Measurements from ENCODE around the gene ACVRL1.

ACVRL1 gene

GRCh38 chr12:51872689-51872981 is 34.7 kb upstream of the ACVRL1 start:
- DNase-seq (ENCODE audit: low spot score), result no peak
- in situ Hi-C loops (cut with MboI; ENCODE audit: low pct_unique_long_range_greater_than_20kb, low sequenced_read_pairs, unreplicated experiment), result no loop called here
- TF ChIP-seq, protein P1, sequence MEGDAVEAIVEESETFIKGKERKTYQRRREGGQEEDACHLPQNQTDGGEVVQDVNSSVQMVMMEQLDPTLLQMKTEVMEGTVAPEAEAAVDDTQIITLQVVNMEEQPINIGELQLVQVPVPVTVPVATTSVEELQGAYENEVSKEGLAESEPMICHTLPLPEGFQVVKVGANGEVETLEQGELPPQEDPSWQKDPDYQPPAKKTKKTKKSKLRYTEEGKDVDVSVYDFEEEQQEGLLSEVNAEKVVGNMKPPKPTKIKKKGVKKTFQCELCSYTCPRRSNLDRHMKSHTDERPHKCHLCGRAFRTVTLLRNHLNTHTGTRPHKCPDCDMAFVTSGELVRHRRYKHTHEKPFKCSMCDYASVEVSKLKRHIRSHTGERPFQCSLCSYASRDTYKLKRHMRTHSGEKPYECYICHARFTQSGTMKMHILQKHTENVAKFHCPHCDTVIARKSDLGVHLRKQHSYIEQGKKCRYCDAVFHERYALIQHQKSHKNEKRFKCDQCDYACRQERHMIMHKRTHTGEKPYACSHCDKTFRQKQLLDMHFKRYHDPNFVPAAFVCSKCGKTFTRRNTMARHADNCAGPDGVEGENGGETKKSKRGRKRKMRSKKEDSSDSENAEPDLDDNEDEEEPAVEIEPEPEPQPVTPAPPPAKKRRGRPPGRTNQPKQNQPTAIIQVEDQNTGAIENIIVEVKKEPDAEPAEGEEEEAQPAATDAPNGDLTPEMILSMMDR (IDR thresholded peaks at IDR 0.05; ENCODE audit: extremely low read depth, insufficient read depth, missing control alignments), result no peak

GRCh38 chr12:51873251-51873994 is 33.9 kb upstream of the ACVRL1 start:
- TF ChIP-seq, protein P1 (IDR thresholded peaks at IDR 0.05; ENCODE audit: extremely low read depth, insufficient read depth, missing control alignments), result no peak
- no peak for DNase-seq (ENCODE audit: low spot score)
- in situ Hi-C loops (cut with MboI; ENCODE audit: low pct_unique_long_range_greater_than_20kb, low sequenced_read_pairs, unreplicated experiment), result no loop called here

GRCh38 chr12:51874000-51874399 is 33.3 kb upstream of the ACVRL1 start:
- TF ChIP-seq, protein P1 (IDR thresholded peaks at IDR 0.05; ENCODE audit: extremely low read depth, insufficient read depth, missing control alignments), result no peak
- in situ Hi-C loops (cut with MboI; ENCODE audit: low pct_unique_long_range_greater_than_20kb, low sequenced_read_pairs, unreplicated experiment), result no loop called here

DNA sequence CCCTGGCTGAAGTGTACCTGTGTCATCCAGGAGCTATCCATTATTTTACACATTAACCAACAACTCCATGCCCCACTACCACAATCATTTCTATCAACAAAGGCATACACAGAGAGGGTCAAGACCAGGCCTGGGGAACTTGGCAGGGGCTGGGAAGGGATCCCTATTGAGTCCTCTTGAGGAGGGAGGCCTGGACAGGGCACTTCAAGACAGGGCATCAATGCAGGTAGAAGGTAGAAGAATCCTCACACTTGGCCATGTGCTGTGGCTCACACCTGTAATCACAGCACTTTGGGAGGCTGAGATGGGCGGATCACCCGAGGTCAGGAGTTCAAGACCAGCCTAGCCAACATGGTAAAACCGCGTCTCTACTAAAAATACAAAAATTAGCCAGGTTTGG is 32.8 kb upstream of the ACVRL1 start:
- in situ Hi-C loops (cut with MboI; ENCODE audit: low pct_unique_long_range_greater_than_20kb, low sequenced_read_pairs, unreplicated experiment), result no loop called here
- no peak for DNase-seq (ENCODE audit: low spot score)
- TF ChIP-seq, protein P1 (IDR thresholded peaks at IDR 0.05; ENCODE audit: extremely low read depth, insufficient read depth, missing control alignments), result no peak

More at GRCh38 chr12:51874000-51874399, 33.3 kb upstream of the ACVRL1 start:
- DNase-seq (ENCODE audit: low spot score), result no peak

- no peak for DNase-seq (ENCODE audit: low spot score)
- TF ChIP-seq, protein P1 (IDR thresholded peaks at IDR 0.05; ENCODE audit: extremely low read depth, insufficient read depth, missing control alignments), result no peak
- in situ Hi-C loops (cut with MboI; ENCODE audit: low pct_unique_long_range_greater_than_20kb, low sequenced_read_pairs, unreplicated experiment), result no loop called here
These were observed 28.2 kb upstream of the ACVRL1 start for GRCh38 chr12:51879102-51879501.

DNA sequence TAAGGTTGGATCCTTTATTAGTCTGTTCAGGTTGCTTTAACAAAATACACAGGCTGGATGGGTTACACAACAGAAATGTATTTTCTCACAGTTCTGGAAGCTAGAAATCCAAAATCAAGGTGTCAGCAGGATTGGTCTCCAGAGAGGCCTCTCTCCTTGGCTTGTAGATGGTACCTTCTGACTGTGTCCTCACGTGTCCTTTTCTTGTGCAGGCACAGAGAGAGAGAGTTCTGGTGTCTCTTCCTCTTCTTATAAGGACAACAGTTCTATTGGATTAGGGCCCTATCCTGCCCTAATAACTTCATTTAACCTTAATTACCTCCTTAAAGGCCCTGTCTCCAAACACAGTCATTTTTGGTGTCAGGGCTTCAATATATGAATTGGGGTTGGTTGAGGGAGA is 24.0 kb upstream of the ACVRL1 start:
- DNase-seq (ENCODE audit: low spot score), result no peak
- TF ChIP-seq, protein P1 (IDR thresholded peaks at IDR 0.05; ENCODE audit: extremely low read depth, insufficient read depth, missing control alignments), result no peak
- in situ Hi-C loops (cut with MboI; ENCODE audit: low pct_unique_long_range_greater_than_20kb, low sequenced_read_pairs, unreplicated experiment), result no loop called here

Data from GM13977 (cell line).